Cerebellar cortex (tissue), 1 donor: ENCODE results near the gene SEM1.
"Not testable (repeated sequence)": the region's sequence is repeated elsewhere in the genome, so short reads cannot be mapped to it uniquely, and the experiment has no call there.

ENCODE experiments used
- DNase-seq: peaks from one replicate; pipeline ENCODE4 v3.0.0-alpha.2; 2015; ENCODE audit warnings: low spot score

SEM1 gene

GRCh38 chr7:96701258-96701657, 8.4 kb downstream of the SEM1 start:
- no peak for DNase-seq

- no peak for DNase-seq
Observed at GRCh38 chr7:96700516-96700915, 9.1 kb downstream of the SEM1 start.

GRCh38 chr7:96699219-96699871, 10.3 kb downstream of the SEM1 start:
- no peak for DNase-seq

GRCh38 chr7:96698449-96698848, 11.2 kb downstream of the SEM1 start:
- not testable (repeated sequence) for DNase-seq

- DNase-seq = no peak
Observed at GRCh38 chr7:96697822-96698221, 11.8 kb downstream of the SEM1 start.

GRCh38 chr7:96695581-96695980, 14.1 kb downstream of the SEM1 start:
- peak; percentile 79 for DNase-seq

- no peak for DNase-seq
Observed at GRCh38 chr7:96694082-96694481, 15.6 kb downstream of the SEM1 start.

GRCh38 chr7:96691702-96692101, 17.9 kb downstream of the SEM1 start:
- DNase-seq = no peak

- DNase-seq = no peak
Observed at GRCh38 chr7:96689414-96689813, 20.2 kb downstream of the SEM1 start.

GRCh38 chr7:96686305-96686704, 23.3 kb downstream of the SEM1 start:
- no peak for DNase-seq

- no peak for DNase-seq
Observed at GRCh38 chr7:96685755-96686154, 23.9 kb downstream of the SEM1 start.

- DNase-seq = no peak
Observed at GRCh38 chr7:96685353-96685752, 24.3 kb downstream of the SEM1 start.

- DNase-seq = no peak
Observed at GRCh38 chr7:96679886-96680285, 29.8 kb downstream of the SEM1 start.

- DNase-seq = no peak
Observed at GRCh38 chr7:96676919-96677318, 32.7 kb downstream of the SEM1 start.

- no peak for DNase-seq
Observed at GRCh38 chr7:96675548-96675947, 34.1 kb downstream of the SEM1 start.

- no peak for DNase-seq
Observed at GRCh38 chr7:96674565-96674964, 35.1 kb downstream of the SEM1 start.

- no peak for DNase-seq
Observed at GRCh38 chr7:96671854-96672253, 37.8 kb downstream of the SEM1 start.

- DNase-seq = no peak
Observed at GRCh38 chr7:96670338-96671289, 39.0 kb downstream of the SEM1 start.

GRCh38 chr7:96669812-96670211, 39.8 kb downstream of the SEM1 start:
- no peak for DNase-seq

GRCh38 chr7:96667026-96667425, 42.6 kb downstream of the SEM1 start:
- no peak for DNase-seq

GRCh38 chr7:96665689-96666088, 44.0 kb downstream of the SEM1 start:
- no peak for DNase-seq

GRCh38 chr7:96664793-96665192, 44.9 kb downstream of the SEM1 start:
- DNase-seq = no peak

- no peak for DNase-seq
Observed at GRCh38 chr7:96663871-96664445, 45.7 kb downstream of the SEM1 start.
